ENCODE results near the gene GNAZ. TPM values are rescaled to one million over a fixed set of nuclear protein-coding genes. Genes with fewer than 3 reads are reported as not detected.

GNAZ gene
- total and polyA plus RNA-seq, 4 donors = 0.21 to 2.2 (median 0.38) TPM

DNA sequence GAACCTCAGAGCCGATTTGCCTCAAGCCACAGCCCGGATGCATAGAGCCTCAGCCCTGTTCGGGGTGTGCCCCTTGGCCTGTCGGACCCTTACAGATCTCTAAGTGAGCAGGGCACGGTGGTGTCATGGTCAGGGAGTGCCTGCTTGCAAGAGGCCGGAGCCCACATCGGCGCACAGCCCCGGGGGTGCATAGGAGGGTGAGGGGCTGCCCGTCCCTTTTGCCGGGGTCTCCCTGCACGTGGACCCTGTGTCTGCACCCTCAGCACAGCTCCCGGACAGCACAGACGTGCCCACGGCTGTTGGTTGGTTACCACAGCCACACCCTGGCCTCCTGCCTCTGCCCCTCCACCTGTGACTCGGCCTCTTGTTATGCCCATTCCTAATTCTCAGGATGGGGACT, 81.5 kb downstream of the GNAZ start:
- DNase-seq (ENCODE audit: low spot score) = no peak
- no peaks in the 10 kb centered on the region for H3K9me3 ChIP-seq (ENCODE audit: control insufficient read depth in 4 of 4, low read length in 3 of 4)
- 96% methylated on average over 16 of the region's 16 CpGs for WGBS
- H3K9ac ChIP-seq (ENCODE audit: low read depth in 1 of 2, low read length in 2 of 2) = no peak overlapping the region
- no peaks in the 10 kb centered on the region for H3K27me3 ChIP-seq (ENCODE audit: control insufficient read depth in 4 of 4, insufficient read depth in 4 of 4, low read length in 3 of 4)
- H3K4me1 ChIP-seq (ENCODE audit: control insufficient read depth in 4 of 4, insufficient read depth in 4 of 4, low read length in 3 of 4) = peaks cover 5 to 22% (median 15%) of the 10 kb centered on the region in 4 donors
- no peaks in the 10 kb centered on the region for H3K36me3 ChIP-seq (ENCODE audit: control insufficient read depth in 4 of 4, insufficient read depth in 3 of 4, low read depth in 1 of 4, low read length in 3 of 4)
- TF ChIP-seq GABPA (IDR thresholded peaks at IDR 0.05 in 1 of 2, conservative IDR thresholded peaks at IDR 0.05 in 1 of 2) (no peak), EGR1 (IDR thresholded peaks at IDR 0.05; ENCODE audit: low read depth in 2 of 2) (no peak), RAD21 (IDR thresholded peaks at IDR 0.05) (no peak)
- TF ChIP-seq, protein P1, sequence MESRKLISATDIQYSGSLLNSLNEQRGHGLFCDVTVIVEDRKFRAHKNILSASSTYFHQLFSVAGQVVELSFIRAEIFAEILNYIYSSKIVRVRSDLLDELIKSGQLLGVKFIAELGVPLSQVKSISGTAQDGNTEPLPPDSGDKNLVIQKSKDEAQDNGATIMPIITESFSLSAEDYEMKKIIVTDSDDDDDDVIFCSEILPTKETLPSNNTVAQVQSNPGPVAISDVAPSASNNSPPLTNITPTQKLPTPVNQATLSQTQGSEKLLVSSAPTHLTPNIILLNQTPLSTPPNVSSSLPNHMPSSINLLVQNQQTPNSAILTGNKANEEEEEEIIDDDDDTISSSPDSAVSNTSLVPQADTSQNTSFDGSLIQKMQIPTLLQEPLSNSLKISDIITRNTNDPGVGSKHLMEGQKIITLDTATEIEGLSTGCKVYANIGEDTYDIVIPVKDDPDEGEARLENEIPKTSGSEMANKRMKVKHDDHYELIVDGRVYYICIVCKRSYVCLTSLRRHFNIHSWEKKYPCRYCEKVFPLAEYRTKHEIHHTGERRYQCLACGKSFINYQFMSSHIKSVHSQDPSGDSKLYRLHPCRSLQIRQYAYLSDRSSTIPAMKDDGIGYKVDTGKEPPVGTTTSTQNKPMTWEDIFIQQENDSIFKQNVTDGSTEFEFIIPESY (IDR thresholded peaks at IDR 0.05) = no peak
- H3K4me3 ChIP-seq (ENCODE audit: low read depth in 1 of 3, low read length in 3 of 3) = no peak overlapping the region
- no peak overlapping the region for H3K27ac ChIP-seq (ENCODE audit: low read depth in 1 of 2, low read length in 2 of 2)

DNA sequence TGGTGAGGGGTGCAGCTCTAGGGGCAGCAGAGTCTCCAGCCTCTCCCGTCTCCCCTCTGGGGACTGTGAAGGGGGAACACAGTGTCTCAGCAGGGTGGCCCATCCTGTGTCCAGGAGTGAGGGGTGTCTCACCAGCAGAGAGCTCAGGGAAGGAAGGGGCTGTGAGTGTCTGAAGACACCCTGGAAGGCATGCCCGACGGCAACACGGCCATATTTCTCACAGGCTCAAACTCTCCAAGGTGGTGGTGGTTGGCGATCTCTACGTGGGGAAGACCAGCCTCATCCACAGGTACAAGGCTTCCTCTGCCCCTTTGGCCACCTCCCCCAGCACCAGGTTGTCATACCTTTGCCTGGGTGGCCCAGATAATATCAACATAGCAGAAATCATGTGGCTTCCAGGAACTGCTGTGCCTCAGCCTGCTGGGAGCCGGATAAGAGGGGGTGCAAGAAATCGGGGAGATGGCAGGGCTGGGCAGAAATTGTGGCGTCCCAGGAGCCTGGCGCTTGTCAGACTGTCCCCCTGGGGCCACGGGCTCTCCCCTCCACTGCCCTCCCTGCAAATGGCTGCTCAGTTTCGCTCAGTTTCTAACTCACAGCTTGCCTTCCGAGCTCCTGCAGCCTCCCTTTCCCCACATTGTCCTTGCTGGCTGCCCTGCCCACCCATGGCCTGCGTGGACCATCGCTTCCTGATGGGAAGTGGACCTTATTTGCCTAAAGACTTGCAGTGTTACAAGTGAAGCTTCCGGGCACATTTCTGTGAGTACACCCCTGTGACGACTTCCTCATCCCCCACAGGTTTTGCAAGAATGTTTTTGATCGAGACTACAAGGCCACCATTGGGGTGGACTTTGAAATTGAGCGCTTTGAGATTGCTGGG, 82.2 kb downstream of the GNAZ start:
- no peak overlapping the region for H3K4me3 ChIP-seq (ENCODE audit: low read depth in 1 of 3, low read length in 3 of 3)
- DNase-seq (ENCODE audit: low spot score) = no peak
- WGBS = 88% methylated on average over 19 of the region's 19 CpGs
- H3K36me3 ChIP-seq (ENCODE audit: control insufficient read depth in 4 of 4, insufficient read depth in 3 of 4, low read depth in 1 of 4, low read length in 3 of 4) = no peaks in the 10 kb centered on the region
- H3K9me3 ChIP-seq (ENCODE audit: control insufficient read depth in 4 of 4, low read length in 3 of 4) = no peaks in the 10 kb centered on the region
- no peaks in the 10 kb centered on the region for H3K27me3 ChIP-seq (ENCODE audit: control insufficient read depth in 4 of 4, insufficient read depth in 4 of 4, low read length in 3 of 4)
- peak overlapping the region; percentile 35 to 47 for H3K27ac ChIP-seq (ENCODE audit: low read depth in 1 of 2, low read length in 2 of 2)
- peaks cover 4 to 20% (median 15%) of the 10 kb centered on the region in 4 donors for H3K4me1 ChIP-seq (ENCODE audit: control insufficient read depth in 4 of 4, insufficient read depth in 4 of 4, low read length in 3 of 4)
- H3K9ac ChIP-seq (ENCODE audit: low read depth in 1 of 2, low read length in 2 of 2) = no peak overlapping the region
- no peak for TF ChIP-seq EGR1 (IDR thresholded peaks at IDR 0.05; ENCODE audit: low read depth in 2 of 2)
- TF ChIP-seq NR2F2 (IDR thresholded peaks at IDR 0.05) = no peak
- TF ChIP-seq, protein P2, sequence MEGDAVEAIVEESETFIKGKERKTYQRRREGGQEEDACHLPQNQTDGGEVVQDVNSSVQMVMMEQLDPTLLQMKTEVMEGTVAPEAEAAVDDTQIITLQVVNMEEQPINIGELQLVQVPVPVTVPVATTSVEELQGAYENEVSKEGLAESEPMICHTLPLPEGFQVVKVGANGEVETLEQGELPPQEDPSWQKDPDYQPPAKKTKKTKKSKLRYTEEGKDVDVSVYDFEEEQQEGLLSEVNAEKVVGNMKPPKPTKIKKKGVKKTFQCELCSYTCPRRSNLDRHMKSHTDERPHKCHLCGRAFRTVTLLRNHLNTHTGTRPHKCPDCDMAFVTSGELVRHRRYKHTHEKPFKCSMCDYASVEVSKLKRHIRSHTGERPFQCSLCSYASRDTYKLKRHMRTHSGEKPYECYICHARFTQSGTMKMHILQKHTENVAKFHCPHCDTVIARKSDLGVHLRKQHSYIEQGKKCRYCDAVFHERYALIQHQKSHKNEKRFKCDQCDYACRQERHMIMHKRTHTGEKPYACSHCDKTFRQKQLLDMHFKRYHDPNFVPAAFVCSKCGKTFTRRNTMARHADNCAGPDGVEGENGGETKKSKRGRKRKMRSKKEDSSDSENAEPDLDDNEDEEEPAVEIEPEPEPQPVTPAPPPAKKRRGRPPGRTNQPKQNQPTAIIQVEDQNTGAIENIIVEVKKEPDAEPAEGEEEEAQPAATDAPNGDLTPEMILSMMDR (IDR thresholded peaks at IDR 0.05; ENCODE audit: low read depth, low read length, missing input control) = no peak
- TF ChIP-seq FOXA2 (IDR thresholded peaks at IDR 0.05) = no peak
- TF ChIP-seq RAD21 (IDR thresholded peaks at IDR 0.05) = no peak
- TF ChIP-seq HNF4A (conservative IDR thresholded peaks at IDR 0.05) = no peak
- TF ChIP-seq JUND (IDR thresholded peaks at IDR 0.05) = no peak
- TF ChIP-seq, protein P3, sequence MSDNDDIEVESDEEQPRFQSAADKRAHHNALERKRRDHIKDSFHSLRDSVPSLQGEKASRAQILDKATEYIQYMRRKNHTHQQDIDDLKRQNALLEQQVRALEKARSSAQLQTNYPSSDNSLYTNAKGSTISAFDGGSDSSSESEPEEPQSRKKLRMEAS (IDR thresholded peaks at IDR 0.05) = no peak
- no peak for TF ChIP-seq RXRA (IDR thresholded peaks at IDR 0.05)
- TF ChIP-seq TAF1 (conservative IDR thresholded peaks at IDR 0.05) = no peak
- TF ChIP-seq GABPA (IDR thresholded peaks at IDR 0.05 in 1 of 2, conservative IDR thresholded peaks at IDR 0.05 in 1 of 2) = no peak
- no peak for TF ChIP-seq HNF4G (IDR thresholded peaks at IDR 0.05)
- TF ChIP-seq, protein P4, sequence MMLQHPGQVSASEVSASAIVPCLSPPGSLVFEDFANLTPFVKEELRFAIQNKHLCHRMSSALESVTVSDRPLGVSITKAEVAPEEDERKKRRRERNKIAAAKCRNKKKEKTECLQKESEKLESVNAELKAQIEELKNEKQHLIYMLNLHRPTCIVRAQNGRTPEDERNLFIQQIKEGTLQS (IDR thresholded peaks at IDR 0.05) = no peak
- no peak for TF ChIP-seq SP1 (IDR thresholded peaks at IDR 0.05)
